Right renal cortex interstitium (tissue), 3 donors: ENCODE data around the gene CD72. TPM values are rescaled to one million over a fixed set of nuclear protein-coding genes. Genes with fewer than 3 reads are reported as not detected.
"Not testable (repeated sequence)": the region's sequence is repeated elsewhere in the genome, so short reads cannot be mapped to it uniquely, and the experiment has no call there.

Source experiments
- DNase-seq, 3 donors: peaks; one replicate each; pipeline ENCODE4 v3.0.0-alpha.2; 2013; ENCODE audit warnings: low read depth in 3 of 3, low spot score in 2 of 3
- polyA plus RNA-seq, 3 donors: library from polyadenylated mRNA; unstranded; fragments of 120-200 nt; gene quantifications; one replicate each; pipeline ENCODE4 v1.2.1, GENCODE V29; 2013; ENCODE audit not compliant: insufficient read length in 3 of 3

Gene CD72
- polyA plus RNA-seq, 3 donors: 2.1 to 2.7 (median 2.4) TPM

GRCh38 chr9:35650341-35651158 lies 32.3 kb upstream of the CD72 start, which contains the start of gene SIT1:
SIT1 (minus strand) TSS chr9:35650931; CDS start chr9:35650853, 78 bp downstream.
- DNase-seq: no peak

GRCh38 chr9:35649431-35650340 lies 31.5 kb upstream of the CD72 start:
- no peak for DNase-seq

- peak; percentile 83 to 85 (median 84) for DNase-seq
Observed at GRCh38 chr9:35646533-35647265, 28.5 kb upstream of the CD72 start.

GRCh38 chr9:35646153-35646532 lies 27.9 kb upstream of the CD72 start:
- peak in 1 of 3 donors; percentile 55 for DNase-seq

- not testable (repeated sequence) for DNase-seq
Observed at GRCh38 chr9:35645736-35646135, 27.5 kb upstream of the CD72 start.

GRCh38 chr9:35643046-35643445 lies 24.8 kb upstream of the CD72 start:
- no peak for DNase-seq

- DNase-seq: not testable (repeated sequence)
Observed at GRCh38 chr9:35641478-35641877, 23.3 kb upstream of the CD72 start.

- not testable (repeated sequence) for DNase-seq
Observed at GRCh38 chr9:35640431-35640830, 22.2 kb upstream of the CD72 start.

- DNase-seq: no peak
Observed at GRCh38 chr9:35639631-35640030, 21.4 kb upstream of the CD72 start.

- not testable (repeated sequence) for DNase-seq
Observed at GRCh38 chr9:35639225-35639624, 21.0 kb upstream of the CD72 start.

GRCh38 chr9:35638751-35639150 lies 20.5 kb upstream of the CD72 start:
- DNase-seq: not testable (repeated sequence)

- not testable (repeated sequence) for DNase-seq
Observed at GRCh38 chr9:35637427-35637955, 19.3 kb upstream of the CD72 start.

- not testable (repeated sequence) for DNase-seq
Observed at GRCh38 chr9:35636877-35637246, 18.6 kb upstream of the CD72 start.

- DNase-seq: no peak
Observed at GRCh38 chr9:35636135-35636876, 18.1 kb upstream of the CD72 start.

GRCh38 chr9:35635730-35636129 lies 17.5 kb upstream of the CD72 start:
- no peak for DNase-seq

- DNase-seq: no peak
Observed at GRCh38 chr9:35629597-35629996, 11.4 kb upstream of the CD72 start.

- DNase-seq: no peak
Observed at GRCh38 chr9:35628389-35628991, 10.3 kb upstream of the CD72 start.

GRCh38 chr9:35627575-35627974 lies 9.4 kb upstream of the CD72 start:
- DNase-seq: no peak

GRCh38 chr9:35619800-35620158 lies 1.6 kb upstream of the CD72 start:
- no peak for DNase-seq
